CD4-positive, CD25-positive, alpha-beta regulatory T cell (primary cell): ENCODE results near the gene MAN2A2. TPM values are rescaled to one million over a fixed set of nuclear protein-coding genes. Genes with fewer than 3 reads are reported as not detected.
A peak's percentile ranks its signal among the peaks of the same experiment; 100 is the strongest.

ENCODE experiments used
- ATAC-seq, 2 donors: fragments of 150-1000 bp; cut with Tn5 transposase; one replicate each; pipeline ENCODE4 v1.10.0; 2021; ENCODE audit warnings: low read depth in 2 of 2, moderate number of reproducible peaks in 2 of 2, moderate library complexity in 1 of 2
- DNase-seq, 3 donors: peaks; one replicate each; pipeline versions ENCODE4 v3.0.0 to v3.0.0-alpha.2; 2012 to 2022; ENCODE audit warnings: mixed read lengths in 1 of 3
- H3K27ac ChIP-seq: one replicate; pipeline ENCODE4 v1.7.0; 2013; ENCODE audit warnings: mild to moderate bottlenecking, low read length; ENCODE audit not compliant: insufficient read depth, poor library complexity, severe bottlenecking
- H3K27me3 ChIP-seq: one replicate; pipeline ENCODE4 v1.7.0; 2013; ENCODE audit warnings: low read length; ENCODE audit not compliant: control insufficient read depth, insufficient read depth
- H3K36me3 ChIP-seq: one replicate; pipeline ENCODE4 v1.7.0; 2013; ENCODE audit warnings: mild to moderate bottlenecking, low read length, moderate library complexity; ENCODE audit not compliant: control insufficient read depth, insufficient read depth
- H3K4me1 ChIP-seq: 2 replicates; pipeline ENCODE4 v1.7.0; 2013; ENCODE audit warnings: mild to moderate bottlenecking, low read length; ENCODE audit not compliant: insufficient read depth, control insufficient read depth, poor library complexity, severe bottlenecking
- H3K4me3 ChIP-seq: one replicate; pipeline ENCODE4 v1.7.0; 2013; ENCODE audit warnings: low read depth, mild to moderate bottlenecking, low read length, moderate library complexity
- H3K9me3 ChIP-seq, 2 experiments: 1 replicate in 1 of 2; 2 replicates in 1 of 2; pipeline ENCODE4 v1.7.0; 2013; ENCODE audit warnings: low read length in 2 of 2, mild to moderate bottlenecking in 1 of 2, moderate library complexity in 1 of 2; ENCODE audit not compliant: control insufficient read depth in 2 of 2
- H3K27ac Mint-ChIP-seq, 3 donors: one replicate each; pipeline ENCODE4 v1.8.0; 2020 to 2022; ENCODE audit warnings: mild to moderate bottlenecking in 3 of 3, mixed read lengths in 3 of 3, moderate library complexity in 2 of 3
- H3K27me3 Mint-ChIP-seq: one replicate; pipeline ENCODE4 v1.8.0; 2022; ENCODE audit warnings: mild to moderate bottlenecking, mixed read lengths
- H3K36me3 Mint-ChIP-seq: one replicate; pipeline ENCODE4 v1.8.0; 2020; ENCODE audit warnings: mixed read lengths
- H3K4me1 Mint-ChIP-seq, 4 donors: one replicate each; pipeline ENCODE4 v1.8.0; 2020 to 2022; ENCODE audit warnings: mixed read lengths in 4 of 4, mild to moderate bottlenecking in 1 of 4
- H3K4me3 Mint-ChIP-seq, 4 donors: one replicate each; pipeline ENCODE4 v1.8.0; 2020 to 2022; ENCODE audit warnings: mild to moderate bottlenecking in 4 of 4, mixed read lengths in 4 of 4, moderate library complexity in 3 of 4
- H3K9me3 Mint-ChIP-seq, 7 donors: one replicate each; pipeline ENCODE4 v1.8.0; 2020 to 2022; ENCODE audit warnings: mixed read lengths in 7 of 7, mild to moderate bottlenecking in 3 of 7, moderate library complexity in 2 of 7
- polyA plus RNA-seq, 4 donors: library from polyadenylated mRNA; unstranded; fragments of 300-500 nt; fragmentation: Illumina TruSeq; gene quantifications; one replicate each; pipeline ENCODE4 v1.2.3, GENCODE V29; 2021
- total RNA-seq: library from RNA; stranded (reverse); gene quantifications from one replicate; pipeline ENCODE4 v1.2.3, GENCODE V29; 2022

The MAN2A2 gene
- total and polyA plus RNA-seq, 5 donors from 2014 or later: 3.8 to 120 (median 6.4) TPM

DNA sequence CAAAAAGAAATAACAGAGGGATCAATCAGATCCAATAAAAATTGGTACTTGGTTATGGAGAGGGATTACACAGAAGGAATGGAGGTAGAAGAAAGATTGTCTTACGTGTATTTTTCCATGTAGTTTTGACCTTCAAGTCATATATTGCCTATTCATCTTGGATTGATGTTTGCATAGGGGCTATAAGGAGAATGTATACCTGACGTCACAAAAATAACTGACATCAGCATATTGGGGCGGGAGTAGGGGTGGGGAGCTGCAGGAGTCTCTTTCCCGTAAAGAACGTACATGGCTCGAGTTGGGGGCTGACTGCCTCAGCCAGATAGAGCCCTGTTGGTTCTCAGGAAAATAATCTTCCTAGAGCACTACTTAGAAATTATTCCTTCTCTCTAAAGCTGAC lies 40.6 kb upstream of the MAN2A2 start:
- Mint-ChIP-seq H3K9me3 (no peaks in the 10 kb centered on the region), H3K4me1 (peaks cover 0 to 7% (median 5%) of the 10 kb centered on the region in 4 donors), H3K36me3 (peaks cover 3% of the 10 kb centered on the region), H3K27ac (no peak overlapping the region), H3K27me3 (no peaks in the 10 kb centered on the region), H3K4me3 (peak overlapping the region in 1 of 4 donors; percentile 58)
- Histone ChIP-seq H3K9me3 (no peaks in the 10 kb centered on the region), H3K4me3 (no peak overlapping the region), H3K36me3 (no peaks in the 10 kb centered on the region), H3K27ac (no peak overlapping the region), H3K4me1 (peaks cover 2% of the 10 kb centered on the region), H3K27me3 (no peaks in the 10 kb centered on the region)
- DNase-seq (no peak), ATAC-seq (no peak)

DNA sequence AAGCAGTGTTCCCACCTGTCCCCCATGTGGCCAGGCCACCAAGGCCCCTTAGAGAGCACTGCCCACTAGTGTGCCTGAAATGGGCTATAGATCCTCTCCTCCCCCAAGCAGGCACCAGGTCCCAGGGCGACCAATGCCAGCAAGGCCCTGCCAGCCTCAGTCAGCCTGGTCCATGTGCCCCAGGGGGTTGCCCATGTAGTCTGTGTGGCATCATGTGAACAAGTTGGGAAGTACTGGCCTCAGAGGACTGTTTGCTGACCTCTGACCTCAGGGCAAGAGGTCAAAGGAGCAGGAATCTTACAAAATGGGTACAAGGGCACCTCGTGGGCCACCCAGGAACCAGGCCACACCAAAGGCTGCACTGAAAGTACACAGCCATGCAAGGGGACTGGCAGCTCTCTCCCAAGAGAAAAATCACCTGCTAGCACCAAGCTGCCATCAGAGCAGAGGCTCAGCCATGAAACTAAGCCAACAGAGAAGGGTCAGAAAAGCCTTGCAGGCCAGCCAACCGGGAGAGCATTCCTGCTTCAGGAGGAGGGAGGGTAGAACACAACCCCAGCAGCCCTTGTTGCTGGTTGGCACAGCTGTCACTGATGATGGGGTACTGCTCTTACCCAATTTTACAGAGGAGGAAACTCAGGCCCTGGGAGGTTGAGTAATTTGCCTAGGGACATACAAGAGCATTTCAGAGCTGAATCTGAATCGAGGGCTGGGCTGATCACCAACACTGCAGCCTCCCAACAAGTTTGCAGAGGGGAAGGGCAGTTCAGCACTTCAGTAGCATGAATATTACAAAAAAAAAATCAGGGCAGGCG lies 39.9 kb upstream of the MAN2A2 start:
- Histone ChIP-seq H3K4me3 (no peak overlapping the region), H3K9me3 (no peaks in the 10 kb centered on the region), H3K4me1 (no peaks in the 10 kb centered on the region), H3K27me3 (no peaks in the 10 kb centered on the region), H3K27ac (no peak overlapping the region), H3K36me3 (no peaks in the 10 kb centered on the region)
- H3K4me1 Mint-ChIP-seq: peaks cover 0 to 5% (median 2%) of the 10 kb centered on the region in 4 donors
- peak overlapping the region in 1 of 3 donors; percentile 27 for H3K27ac Mint-ChIP-seq
- no peaks in the 10 kb centered on the region for H3K36me3 Mint-ChIP-seq
- ATAC-seq (no peak), DNase-seq (no peak)
- no peaks in the 10 kb centered on the region for H3K9me3 Mint-ChIP-seq
- no peaks in the 10 kb centered on the region for H3K27me3 Mint-ChIP-seq
- H3K4me3 Mint-ChIP-seq: peak overlapping the region in 1 of 4 donors; percentile 50

DNA sequence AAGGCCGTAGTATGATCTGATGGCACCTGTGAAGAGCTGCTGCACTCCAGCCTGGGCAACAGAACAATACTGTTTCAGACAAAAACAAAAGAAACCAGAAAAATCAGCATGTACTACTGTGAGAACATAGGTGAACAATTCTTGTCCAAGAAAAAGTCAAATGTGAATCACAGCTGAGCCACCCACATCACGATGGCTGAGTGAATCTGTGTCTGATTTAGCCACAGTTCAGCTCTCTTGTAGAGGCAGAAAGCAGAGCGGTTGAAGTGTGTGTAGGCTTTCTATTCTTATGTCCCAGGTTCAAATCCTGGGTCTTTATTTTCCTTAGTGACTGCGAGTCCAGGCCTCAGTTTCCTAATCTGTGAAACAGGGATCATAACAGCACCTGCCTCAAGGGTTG lies 39.1 kb upstream of the MAN2A2 start:
- Mint-ChIP-seq H3K27me3 (no peaks in the 10 kb centered on the region), H3K36me3 (no peaks in the 10 kb centered on the region), H3K4me3 (peak overlapping the region in 1 of 4 donors; percentile 50), H3K9me3 (no peaks in the 10 kb centered on the region), H3K27ac (peak overlapping the region in 1 of 3 donors; percentile 8), H3K4me1 (peaks cover 0 to 8% (median 3%) of the 10 kb centered on the region in 4 donors)
- no peaks in the 10 kb centered on the region for H3K36me3 ChIP-seq
- H3K4me3 ChIP-seq: no peak overlapping the region
- no peaks in the 10 kb centered on the region for H3K9me3 ChIP-seq
- DNase-seq: no peak
- no peak overlapping the region for H3K27ac ChIP-seq
- H3K27me3 ChIP-seq: no peaks in the 10 kb centered on the region
- no peak for ATAC-seq
- no peaks in the 10 kb centered on the region for H3K4me1 ChIP-seq

DNA sequence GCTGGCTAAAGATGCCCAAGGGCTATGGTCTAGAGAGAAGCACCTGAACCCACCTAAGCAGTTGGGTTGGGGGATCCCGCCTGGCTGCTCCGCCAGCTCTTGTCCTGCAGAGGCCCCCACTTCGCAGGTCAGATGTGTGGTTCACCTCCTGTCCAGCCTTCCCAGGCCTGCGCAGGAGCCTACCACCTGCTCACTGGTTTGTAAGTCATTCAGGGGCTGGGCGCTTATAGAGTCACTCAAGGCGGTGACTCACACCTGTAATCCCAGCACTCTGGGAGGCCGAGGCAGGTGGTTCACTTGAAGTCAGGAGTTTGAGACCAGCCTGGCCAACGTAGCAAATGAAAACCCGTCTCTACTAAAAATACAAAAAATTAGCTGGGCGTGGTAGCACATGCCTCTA lies 38.6 kb upstream of the MAN2A2 start:
- no peak overlapping the region for H3K27ac ChIP-seq
- no peaks in the 10 kb centered on the region for H3K27me3 Mint-ChIP-seq
- ATAC-seq (no peak), DNase-seq (no peak)
- H3K36me3 Mint-ChIP-seq: no peaks in the 10 kb centered on the region
- H3K9me3 ChIP-seq: no peaks in the 10 kb centered on the region
- H3K4me3 ChIP-seq: no peak overlapping the region
- H3K27ac Mint-ChIP-seq: no peak overlapping the region
- peaks cover 0 to 12% (median 4%) of the 10 kb centered on the region in 4 donors for H3K4me1 Mint-ChIP-seq
- H3K27me3 ChIP-seq: no peaks in the 10 kb centered on the region
- H3K4me3 Mint-ChIP-seq: no peak overlapping the region
- H3K9me3 Mint-ChIP-seq: no peaks in the 10 kb centered on the region
- H3K4me1 ChIP-seq: peaks cover 3% of the 10 kb centered on the region
- H3K36me3 ChIP-seq: no peaks in the 10 kb centered on the region

DNA sequence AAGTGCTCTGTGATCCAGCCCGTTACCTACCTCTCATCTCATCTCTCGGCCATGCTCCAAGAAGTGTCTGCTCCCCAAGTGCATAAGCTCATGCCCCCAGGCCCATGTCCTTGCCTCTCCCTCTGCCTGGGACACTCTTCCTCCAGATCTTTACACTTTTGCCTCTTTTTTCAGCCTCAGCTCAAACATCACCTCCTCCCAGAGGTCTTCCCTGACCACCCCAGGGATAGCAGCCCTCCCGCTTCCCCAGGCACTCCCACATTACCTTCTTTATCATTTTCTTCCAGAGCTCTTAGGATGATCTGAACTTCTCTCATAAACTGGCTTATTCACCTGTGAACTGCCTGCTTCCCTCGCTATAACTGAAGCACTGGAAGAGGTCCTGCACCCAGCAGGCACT lies 37.4 kb upstream of the MAN2A2 start:
- Mint-ChIP-seq H3K9me3 (no peaks in the 10 kb centered on the region), H3K27me3 (no peaks in the 10 kb centered on the region), H3K36me3 (no peaks in the 10 kb centered on the region), H3K27ac (peak overlapping the region in 1 of 3 donors; percentile 32), H3K4me1 (peaks cover 0 to 24% (median 15%) of the 10 kb centered on the region in 4 donors), H3K4me3 (no peak overlapping the region)
- DNase-seq (no peak), ATAC-seq (no peak)
- H3K4me1 ChIP-seq: peaks cover 15% of the 10 kb centered on the region
- no peaks in the 10 kb centered on the region for H3K36me3 ChIP-seq
- no peak overlapping the region for H3K27ac ChIP-seq
- no peaks in the 10 kb centered on the region for H3K9me3 ChIP-seq
- no peak overlapping the region for H3K4me3 ChIP-seq
- no peaks in the 10 kb centered on the region for H3K27me3 ChIP-seq

DNA sequence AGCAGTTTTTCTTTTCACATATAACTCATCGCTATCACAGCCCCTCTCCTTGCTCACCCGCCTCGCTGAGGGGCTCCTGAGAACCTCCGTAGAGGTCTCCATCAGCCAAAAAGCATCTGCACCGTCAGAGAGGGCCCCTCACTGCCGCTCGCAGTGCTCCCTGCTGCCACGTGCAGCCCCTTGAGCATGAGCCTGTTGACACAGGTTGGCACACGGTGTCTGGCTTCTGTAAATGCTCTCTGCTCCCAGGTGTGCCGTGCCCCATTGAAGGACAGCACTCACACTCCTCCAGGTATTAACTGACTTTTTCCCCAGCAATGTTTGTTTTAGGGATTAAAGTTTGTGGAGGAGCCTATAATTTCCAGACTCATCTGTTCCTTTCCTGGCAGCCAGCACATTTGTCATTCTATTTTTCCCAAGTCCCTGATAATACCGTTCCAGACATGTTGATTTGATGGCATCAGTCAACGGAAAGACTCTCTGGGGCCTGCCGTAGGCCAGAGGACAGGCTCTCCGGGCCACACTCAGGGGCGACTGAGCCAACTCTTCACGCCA lies 36.9 kb upstream of the MAN2A2 start:
- Histone ChIP-seq H3K4me3 (no peak overlapping the region), H3K27me3 (no peaks in the 10 kb centered on the region), H3K27ac (no peak overlapping the region), H3K36me3 (no peaks in the 10 kb centered on the region), H3K9me3 (no peaks in the 10 kb centered on the region), H3K4me1 (peaks cover 20% of the 10 kb centered on the region)
- no peaks in the 10 kb centered on the region for H3K36me3 Mint-ChIP-seq
- peaks cover 0 to 27% (median 18%) of the 10 kb centered on the region in 4 donors for H3K4me1 Mint-ChIP-seq
- H3K27me3 Mint-ChIP-seq: no peaks in the 10 kb centered on the region
- no peaks in the 10 kb centered on the region for H3K9me3 Mint-ChIP-seq
- H3K4me3 Mint-ChIP-seq: no peak overlapping the region
- no peak overlapping the region for H3K27ac Mint-ChIP-seq
- DNase-seq (no peak), ATAC-seq (no peak)

DNA sequence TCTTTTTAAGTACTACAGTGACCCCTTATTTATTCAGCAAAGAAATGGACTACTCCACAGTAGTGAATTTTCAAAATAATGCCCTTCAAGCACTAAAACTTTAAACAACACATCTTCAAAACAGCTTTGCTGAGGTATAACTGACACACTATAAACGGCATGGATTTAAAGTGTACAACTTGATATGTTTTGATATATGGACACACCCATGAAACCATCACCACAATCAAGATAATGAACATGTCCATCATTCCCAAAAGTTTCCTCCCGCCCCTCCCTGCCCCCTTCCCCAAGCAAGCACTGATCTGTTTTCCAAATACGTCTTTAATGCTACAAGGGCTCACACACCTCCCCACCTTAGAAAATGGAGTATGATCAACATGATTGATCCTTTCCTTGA lies 36.3 kb upstream of the MAN2A2 start:
- Histone ChIP-seq H3K27ac (no peak overlapping the region), H3K36me3 (no peaks in the 10 kb centered on the region), H3K4me3 (no peak overlapping the region), H3K27me3 (no peaks in the 10 kb centered on the region), H3K9me3 (no peaks in the 10 kb centered on the region), H3K4me1 (peaks cover 20% of the 10 kb centered on the region)
- no peaks in the 10 kb centered on the region for H3K27me3 Mint-ChIP-seq
- ATAC-seq (no peak), DNase-seq (no peak)
- H3K4me3 Mint-ChIP-seq: no peak overlapping the region
- no peaks in the 10 kb centered on the region for H3K9me3 Mint-ChIP-seq
- H3K36me3 Mint-ChIP-seq: no peaks in the 10 kb centered on the region
- no peak overlapping the region for H3K27ac Mint-ChIP-seq
- peaks cover 0 to 27% (median 18%) of the 10 kb centered on the region in 4 donors for H3K4me1 Mint-ChIP-seq
